Esophagus (tissue), 2 donors: Measurements from ENCODE around the gene C1QTNF9B. TPM values are rescaled to one million over a fixed set of nuclear protein-coding genes. Genes with fewer than 3 reads are reported as not detected.
A peak's percentile ranks its signal among the peaks of the same experiment; 100 is the strongest.

ENCODE experiments used
- H3K27ac ChIP-seq, 2 donors: one replicate each; pipeline ENCODE4 v1.5.1; 2013; ENCODE audit warnings: low read depth in 2 of 2, mild to moderate bottlenecking in 2 of 2, inconsistent platforms in 1 of 2, low read length in 1 of 2, moderate library complexity in 1 of 2
- H3K27me3 ChIP-seq, 2 donors: one replicate each; pipeline ENCODE4 v1.6.1; 2013; ENCODE audit warnings: low read length in 2 of 2, control low read depth in 1 of 2, mild to moderate bottlenecking in 1 of 2; ENCODE audit not compliant: insufficient read depth in 2 of 2, control insufficient read depth in 1 of 2
- H3K36me3 ChIP-seq, 2 donors: one replicate each; pipeline ENCODE4 v1.6.1; 2013; ENCODE audit warnings: low read length in 1 of 2; ENCODE audit not compliant: control insufficient read depth in 2 of 2, insufficient read depth in 2 of 2
- H3K4me1 ChIP-seq, 2 donors: one replicate each; pipeline ENCODE4 v1.6.1; 2013; ENCODE audit warnings: low read length in 1 of 2; ENCODE audit not compliant: control insufficient read depth in 2 of 2, insufficient read depth in 2 of 2
- H3K4me3 ChIP-seq, 2 donors: one replicate each; pipeline ENCODE4 v1.5.1; 2013; ENCODE audit warnings: low read length in 2 of 2, mild to moderate bottlenecking in 2 of 2, low read depth in 1 of 2, moderate library complexity in 1 of 2
- H3K9me3 ChIP-seq, 2 donors: one replicate each; pipeline ENCODE4 v1.6.1; 2013; ENCODE audit warnings: mild to moderate bottlenecking in 2 of 2, low read depth in 1 of 2, low read length in 1 of 2, moderate library complexity in 1 of 2; ENCODE audit not compliant: control insufficient read depth in 2 of 2, insufficient read depth in 1 of 2
- WGBS, 2 donors: extraction: QIAGEN DNeasy Blood & Tissue Kit; methylation state at CpG; one replicate each; pipeline ENCODE4 v1.1.7; 2013; 5-methylcytosine and 5-hydroxymethylcytosine counted together
- polyA plus RNA-seq, 2 donors: library from polyadenylated mRNA; stranded (reverse); fragments of 200-250 nt; gene quantifications; one replicate each; pipeline ENCODE4 v1.2.3, GENCODE V29; 2013
- donor health status: healthy with polysubstance abuse.
- donor health status: Bipolar disorder and iron deficiency.

C1QTNF9B gene
- polyA plus RNA-seq, 2 donors = 0.04 to 0.16 TPM

DNA sequence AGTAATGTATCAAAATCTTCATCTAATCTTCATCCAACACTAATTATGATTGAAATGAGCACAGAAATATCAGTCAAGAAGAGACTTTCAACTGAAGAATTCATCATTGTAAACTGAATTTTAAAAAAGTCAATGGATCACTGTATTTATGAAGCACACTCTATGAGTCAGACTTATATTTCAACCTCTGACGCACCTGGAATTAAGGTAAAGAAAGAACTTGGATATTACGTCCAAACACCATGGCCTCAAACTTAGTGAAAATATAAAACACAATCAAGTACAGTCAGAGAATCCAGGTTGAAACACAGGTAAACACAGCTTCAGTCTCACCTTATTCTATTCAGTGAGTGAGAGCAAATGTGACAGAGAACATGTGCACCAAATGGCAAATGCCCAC is 47.6 kb downstream of the C1QTNF9B start:
- peak overlapping the region; percentile 72 to 86 for H3K27ac ChIP-seq
- WGBS, 2 donors = 54 to 72% methylated on average over 2 of the region's 2 CpGs

DNA sequence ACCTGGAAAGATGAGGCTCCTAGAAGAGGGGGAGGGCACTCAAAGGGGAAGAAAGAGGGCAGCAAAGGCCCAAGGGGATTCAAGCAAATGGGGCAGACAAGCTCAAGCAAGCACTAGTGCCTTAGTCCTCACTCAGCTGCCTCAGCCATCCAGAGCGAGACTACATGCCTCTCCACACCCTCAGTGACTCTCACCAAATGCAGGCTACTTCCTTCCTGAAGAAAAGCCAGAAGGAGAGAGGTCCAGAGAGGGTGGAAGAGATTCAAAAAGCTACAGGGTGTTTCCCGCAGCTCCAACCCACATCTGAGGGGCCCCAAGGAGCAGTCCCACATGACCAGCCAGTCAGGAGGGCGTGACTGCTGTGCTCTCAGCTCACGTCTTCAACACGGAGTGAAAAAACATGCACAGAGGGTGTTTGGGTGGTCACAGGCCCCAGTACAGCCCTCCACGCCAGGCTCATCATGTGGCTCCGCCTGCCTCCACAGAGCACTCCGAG is 48.6 kb downstream of the C1QTNF9B start:
- Histone ChIP-seq H3K27me3 (no peaks in the 10 kb centered on the region), H3K36me3 (no peaks in the 10 kb centered on the region), H3K4me3 (no peak overlapping the region), H3K9me3 (no peaks in the 10 kb centered on the region), H3K27ac (peak overlapping the region; percentile 57 to 83), H3K4me1 (peaks cover 0 to 12% of the 10 kb centered on the region in 2 donors)
- 48 to 70% methylated on average over 8 of the region's 8 CpGs for WGBS, 2 donors

More for the DNA sequence above, 47.6 kb downstream of the C1QTNF9B start:
- H3K4me3 ChIP-seq = no peak overlapping the region
- H3K9me3 ChIP-seq = no peaks in the 10 kb centered on the region
- H3K36me3 ChIP-seq = no peaks in the 10 kb centered on the region
- H3K27me3 ChIP-seq = no peaks in the 10 kb centered on the region
- peaks cover 0 to 12% of the 10 kb centered on the region in 2 donors for H3K4me1 ChIP-seq

DNA sequence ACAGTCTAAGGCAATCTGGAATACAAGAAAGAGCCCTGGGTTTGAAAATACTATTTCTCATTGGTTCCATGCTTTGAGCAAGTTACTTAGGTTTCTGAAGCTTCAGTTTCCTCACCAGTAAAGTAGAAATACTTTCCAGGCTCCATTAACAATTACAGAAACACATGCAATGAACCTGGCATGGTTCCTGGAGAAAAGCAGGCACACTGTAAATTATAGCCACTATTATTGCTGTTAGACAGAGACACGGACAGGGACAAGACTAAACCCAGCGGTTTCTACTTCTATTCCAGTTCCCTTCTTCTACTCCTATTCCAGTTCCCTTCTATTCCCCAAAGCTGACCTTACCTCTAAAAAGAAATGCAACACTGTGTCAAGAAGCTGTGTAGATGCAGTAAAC is 49.3 kb downstream of the C1QTNF9B start:
- Histone ChIP-seq H3K36me3 (no peaks in the 10 kb centered on the region), H3K27me3 (no peaks in the 10 kb centered on the region), H3K4me1 (peaks cover 0 to 12% of the 10 kb centered on the region in 2 donors), H3K9me3 (no peaks in the 10 kb centered on the region), H3K4me3 (no peak overlapping the region), H3K27ac (no peak overlapping the region)
- WGBS, 2 donors = 42 to 67% methylated on average over 2 of the region's 2 CpGs

DNA sequence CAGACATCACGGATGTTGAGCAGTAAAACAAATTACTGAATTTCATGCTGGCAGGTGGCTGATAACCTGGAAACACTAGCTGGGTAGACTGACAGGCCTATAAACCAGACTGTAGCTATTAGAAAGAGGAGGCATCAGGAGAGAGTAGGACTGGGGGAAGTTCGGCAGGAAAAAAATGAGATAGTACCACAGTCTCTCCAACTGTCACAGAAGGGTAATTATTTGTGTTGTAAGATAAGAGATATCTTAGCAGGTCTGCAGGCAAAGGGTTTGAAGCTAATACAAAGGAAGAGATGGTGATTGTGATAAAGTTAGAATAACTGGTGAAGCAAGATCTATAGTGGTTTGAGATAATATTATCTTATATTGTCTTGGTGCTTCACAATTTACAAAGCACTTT is 49.8 kb downstream of the C1QTNF9B start:
- WGBS, 2 donors = 80 to 86% methylated on average over 2 of the region's 2 CpGs
- Histone ChIP-seq H3K36me3 (peaks cover 0 to 2% of the 10 kb centered on the region in 2 donors), H3K27ac (no peak overlapping the region), H3K9me3 (no peaks in the 10 kb centered on the region), H3K27me3 (no peaks in the 10 kb centered on the region), H3K4me3 (no peak overlapping the region), H3K4me1 (peaks cover 0 to 13% of the 10 kb centered on the region in 2 donors)

DNA sequence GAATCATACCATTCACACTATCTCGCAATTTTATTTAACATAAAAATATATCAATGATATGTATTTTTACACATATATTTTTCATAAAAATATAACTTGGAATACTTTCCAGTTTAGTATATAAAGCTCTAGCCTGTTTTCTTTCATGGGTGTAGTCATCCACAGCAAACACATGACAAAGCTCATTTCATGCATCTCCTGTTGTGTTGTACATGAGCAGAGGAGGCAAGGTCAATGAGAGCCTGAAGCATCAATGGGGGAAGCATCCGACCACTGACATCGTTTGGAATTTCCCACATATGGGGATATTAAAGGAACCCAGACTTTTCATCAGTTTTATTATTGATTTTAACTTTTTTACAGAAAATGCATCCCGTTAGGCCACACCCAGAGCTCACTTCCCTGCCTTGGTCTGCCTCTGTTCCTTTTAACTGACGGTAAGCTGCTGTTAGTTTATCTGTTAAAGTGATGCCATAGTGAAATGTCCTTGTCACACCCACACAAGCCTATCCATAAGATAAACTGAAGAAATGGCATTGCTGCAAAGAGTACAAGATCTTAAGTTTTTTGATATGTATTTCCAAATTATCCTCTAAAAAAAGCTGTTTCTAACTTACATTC is 52.1 kb downstream of the C1QTNF9B start:
- Histone ChIP-seq H3K27me3 (no peaks in the 10 kb centered on the region), H3K9me3 (no peaks in the 10 kb centered on the region), H3K36me3 (peaks cover 0 to 3% of the 10 kb centered on the region in 2 donors), H3K4me3 (no peak overlapping the region), H3K27ac (no peak overlapping the region), H3K4me1 (peaks cover 0 to 10% of the 10 kb centered on the region in 2 donors)
- 89 to 91% methylated on average over 5 of the region's 5 CpGs for WGBS, 2 donors

DNA sequence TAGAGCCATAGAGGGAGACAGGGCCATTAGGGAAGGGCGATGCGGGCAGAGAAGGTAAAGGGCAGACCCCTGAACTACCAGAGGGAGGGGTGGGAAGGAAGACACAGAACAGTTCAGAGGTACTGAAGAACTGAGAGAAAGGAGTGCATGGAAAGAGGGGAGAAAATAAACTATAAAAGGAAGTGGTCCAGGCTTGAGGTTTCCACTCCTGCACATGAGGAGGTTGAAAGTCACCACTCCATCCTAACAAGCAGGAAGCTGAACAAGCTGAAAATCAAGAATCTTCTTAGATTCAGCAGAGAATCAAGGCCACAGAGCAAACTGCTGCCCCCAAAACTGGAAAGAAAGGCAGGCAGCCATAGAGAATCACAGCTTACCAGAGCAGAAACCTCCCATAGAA is 53.2 kb downstream of the C1QTNF9B start:
- Histone ChIP-seq H3K36me3 (peaks cover 0 to 3% of the 10 kb centered on the region in 2 donors), H3K4me1 (peaks cover 0 to 9% of the 10 kb centered on the region in 2 donors), H3K9me3 (no peaks in the 10 kb centered on the region), H3K27me3 (no peaks in the 10 kb centered on the region), H3K4me3 (no peak overlapping the region), H3K27ac (no peak overlapping the region)
- 89 to 98% methylated on average over 2 of the region's 2 CpGs for WGBS, 2 donors

DNA sequence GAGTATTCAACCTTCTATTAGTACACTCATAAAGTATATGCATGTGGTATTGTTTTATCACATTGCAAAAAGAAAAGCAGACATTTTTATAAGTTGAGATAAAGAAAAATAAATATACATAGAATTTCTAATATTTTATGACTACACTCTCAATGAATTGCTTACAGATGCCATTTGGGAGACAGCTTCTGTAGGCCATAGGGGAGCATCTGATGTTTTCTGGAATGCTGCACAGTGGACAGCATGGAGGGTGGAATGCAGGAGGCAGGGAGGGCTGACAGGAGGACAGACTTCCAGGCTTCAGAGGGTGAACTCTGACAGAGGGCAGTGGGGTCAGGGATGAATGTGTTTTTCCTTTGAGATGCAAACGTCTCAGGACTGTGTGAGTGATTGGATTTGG is 53.9 kb downstream of the C1QTNF9B start:
- peaks cover 0 to 3% of the 10 kb centered on the region in 2 donors for H3K36me3 ChIP-seq
- H3K4me1 ChIP-seq = peaks cover 0 to 4% of the 10 kb centered on the region in 2 donors
- H3K4me3 ChIP-seq = no peak overlapping the region
- H3K27me3 ChIP-seq = no peaks in the 10 kb centered on the region
- no peak overlapping the region for H3K27ac ChIP-seq
- H3K9me3 ChIP-seq = no peaks in the 10 kb centered on the region
- WGBS, 2 donors = 64 to 69% methylated on average over 1 of the region's 1 CpG

DNA sequence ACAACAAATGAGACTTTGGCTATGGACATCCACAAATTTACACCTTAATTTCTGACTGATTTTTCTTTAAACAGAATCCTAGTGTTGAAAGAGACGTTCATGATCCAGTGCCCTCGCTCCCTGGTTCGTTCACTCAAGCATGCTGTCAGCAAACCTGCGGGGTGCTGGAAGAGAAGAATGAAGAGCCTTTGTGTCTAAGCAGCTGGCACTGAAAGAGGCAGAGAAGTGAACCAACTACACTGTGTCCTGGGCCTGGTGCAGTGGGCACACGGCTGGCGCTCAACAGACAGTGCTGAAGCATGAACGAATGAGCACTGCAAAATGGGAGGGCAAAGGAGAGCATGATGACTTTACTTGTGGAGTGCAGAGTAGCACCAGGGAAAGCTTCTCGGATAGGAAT is 54.9 kb downstream of the C1QTNF9B start:
- Histone ChIP-seq H3K4me3 (no peak overlapping the region), H3K9me3 (no peaks in the 10 kb centered on the region), H3K27ac (no peak overlapping the region), H3K27me3 (no peaks in the 10 kb centered on the region), H3K36me3 (peaks cover 0 to 3% of the 10 kb centered on the region in 2 donors), H3K4me1 (peaks cover 0 to 2% of the 10 kb centered on the region in 2 donors)
- WGBS, 2 donors = 97% methylated on average over 8 of the region's 8 CpGs
